Nucleus accumbens (tissue), 56 donors: Measurements from ENCODE around the gene ERG.
A peak's percentile ranks its signal among the peaks of the same experiment; 100 is the strongest.

Source experiments
- DNase-seq, 56 donors: peaks; one replicate each; lab custom pipeline; 2025; lab: John Stamatoyannopoulos, UW

The ERG gene

DNA sequence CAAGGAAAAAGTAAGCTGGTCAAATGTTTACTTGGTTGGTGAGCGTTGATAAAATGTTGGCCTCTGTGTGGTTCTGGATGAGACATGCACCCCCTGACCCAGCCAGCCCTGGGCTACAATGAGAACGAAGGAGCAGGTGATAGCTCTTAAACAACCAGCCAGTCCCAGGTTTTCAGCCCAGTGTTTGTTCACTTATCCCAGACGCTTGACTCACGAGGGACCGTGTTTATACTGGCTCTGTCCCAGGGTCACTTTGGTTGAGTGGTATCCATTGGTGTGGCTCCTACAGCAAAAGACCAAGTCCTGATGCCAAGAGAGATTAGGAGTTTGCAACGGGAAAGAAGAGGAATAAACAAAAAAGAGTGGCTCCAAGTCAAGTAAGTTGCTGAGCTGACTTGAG lies 154.6 kb downstream of the ERG start:
- DNase-seq: no peak

- no peak for DNase-seq
Observed at GRCh38 chr21:38342739-38343138, 155.5 kb downstream of the ERG start.

GRCh38 chr21:38341546-38342012 lies 156.7 kb downstream of the ERG start:
- DNase-seq: no peak

GRCh38 chr21:38340131-38340530 lies 158.1 kb downstream of the ERG start:
- DNase-seq: no peak

DNA sequence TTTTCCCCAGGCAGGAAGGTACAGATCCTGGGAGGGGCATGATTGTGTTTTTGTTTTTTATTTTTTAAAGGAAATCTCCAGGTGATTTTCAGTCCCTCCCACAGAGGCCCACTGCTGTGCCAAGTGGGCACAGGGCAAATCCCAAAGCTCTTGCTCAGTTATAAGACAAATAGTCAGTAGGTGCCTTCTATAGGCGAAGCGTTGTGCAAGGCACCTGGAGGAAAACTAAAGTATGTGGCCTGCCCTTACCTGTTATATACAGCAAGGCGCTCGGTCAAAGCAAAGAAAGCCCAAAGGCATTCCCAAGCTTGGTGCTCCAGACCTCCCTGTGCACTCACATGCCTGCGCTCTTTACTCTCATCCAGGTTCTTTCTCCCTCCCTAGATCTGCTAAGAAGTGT lies 160.5 kb downstream of the ERG start:
- DNase-seq: no peak

DNA sequence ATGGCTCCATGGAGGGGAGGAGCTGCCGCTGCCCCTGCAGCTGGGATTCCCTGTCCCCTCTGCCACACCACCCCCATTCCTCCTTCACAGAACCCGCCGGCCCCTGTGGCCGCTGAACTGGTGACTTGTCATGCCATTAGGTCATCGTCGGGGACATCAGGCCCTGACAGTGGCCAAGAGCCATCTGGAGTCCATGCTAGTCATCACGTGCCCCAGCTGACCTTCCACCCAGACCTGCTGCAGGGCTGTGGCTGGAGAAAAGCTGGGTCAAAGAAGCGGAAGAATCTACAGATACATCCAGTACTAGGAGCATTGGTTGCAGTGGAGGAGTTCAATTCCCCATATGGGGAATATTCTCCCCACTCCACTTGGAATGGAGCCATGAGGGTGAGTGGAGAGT lies 163.4 kb downstream of the ERG start:
- DNase-seq: peak in 5 of 56 donors; percentile 1 to 33 (median 8)

- no peak for DNase-seq
Observed at GRCh38 chr21:38333301-38334272, 164.7 kb downstream of the ERG start.

DNA sequence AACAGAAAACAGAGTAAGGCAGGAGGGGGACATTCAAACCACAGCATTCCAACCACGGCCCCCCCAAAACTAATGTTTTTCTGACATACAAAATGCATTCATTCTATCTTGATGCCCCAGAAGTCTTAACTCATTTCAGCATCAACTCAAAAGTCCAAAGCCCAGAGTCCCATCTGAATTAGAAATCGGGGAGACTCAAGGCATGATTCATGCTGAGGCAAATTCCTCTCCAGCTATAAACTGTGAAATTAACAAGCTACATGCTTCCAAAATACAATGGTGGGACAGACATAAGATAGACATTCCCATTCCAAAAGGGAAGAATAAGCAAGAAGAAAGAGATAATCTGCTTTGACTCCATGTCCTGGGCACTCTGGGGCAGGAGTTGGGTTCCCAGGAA lies 167.6 kb downstream of the ERG start:
- DNase-seq: no peak
